HT1080 (cell line): ENCODE data around the gene TMEM271. TPM values are rescaled to one million over a fixed set of nuclear protein-coding genes. Genes with fewer than 3 reads are reported as not detected.

Source experiments
- DNase-seq: peaks from one replicate; pipeline ENCODE4 v3.0.0-alpha.2; 2015; ENCODE audit warnings: low read depth
- total RNA-seq: library from RNA; depleted of rRNA; stranded (reverse); fragments of >200 nt; shearing (Covaris generic); gene quantifications from 2 replicates; pipeline ENCODE4 v1.2.3, GENCODE V29; 2014

Gene TMEM271
- total RNA-seq, 1 experiment from 2014 or later, result not detected

DNA sequence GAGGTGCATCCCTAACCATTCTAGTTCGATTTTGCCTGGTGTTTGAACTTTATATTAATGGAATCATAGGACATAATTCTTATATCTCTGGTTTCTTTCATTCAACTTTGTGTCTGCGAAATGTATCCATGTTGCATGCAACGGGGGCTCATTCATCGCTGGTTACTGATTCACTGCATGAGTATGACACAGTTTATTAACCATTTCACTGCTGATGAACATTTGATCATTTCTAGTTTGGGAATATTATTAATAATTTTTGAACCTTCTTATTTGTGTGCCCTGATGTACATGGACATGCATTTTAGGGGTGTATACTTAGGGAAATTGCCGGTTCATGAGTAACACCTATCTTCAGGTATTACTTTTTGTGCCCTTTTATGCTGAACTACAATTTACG, 5.1 kb upstream of the TMEM271 start:
- DNase-seq, result no peak

DNA sequence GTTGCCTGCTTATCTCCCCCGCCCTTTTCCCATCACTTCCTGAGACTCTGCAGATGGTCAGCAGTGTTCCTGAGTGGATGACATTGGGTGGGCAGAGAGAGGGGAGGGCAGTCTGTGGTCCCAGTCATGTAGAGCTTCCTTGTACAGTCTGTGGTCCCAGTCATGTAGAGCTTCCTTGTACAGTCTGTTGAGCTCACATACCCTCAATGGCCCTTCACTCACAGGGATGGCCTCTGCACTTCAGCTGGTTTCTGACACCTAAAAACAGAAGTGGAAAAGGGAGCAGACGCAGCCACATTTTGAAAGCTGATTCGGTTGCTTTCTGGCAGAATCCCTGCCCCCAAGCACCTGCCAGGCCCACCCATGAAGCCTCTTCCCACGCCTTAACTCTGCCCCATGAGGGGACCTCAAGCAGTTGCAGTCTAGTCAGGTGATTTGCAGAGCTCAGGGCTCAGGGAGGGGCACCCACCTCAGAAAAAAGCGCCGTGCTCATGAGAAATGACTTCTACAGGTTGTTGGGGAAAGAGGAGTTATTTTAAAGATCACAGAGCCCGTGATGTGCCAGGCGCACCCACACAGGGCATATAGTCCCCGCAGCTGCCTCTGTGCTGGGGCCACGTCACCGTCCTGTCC, 3.6 kb upstream of the TMEM271 start:
- DNase-seq, result no peak

DNA sequence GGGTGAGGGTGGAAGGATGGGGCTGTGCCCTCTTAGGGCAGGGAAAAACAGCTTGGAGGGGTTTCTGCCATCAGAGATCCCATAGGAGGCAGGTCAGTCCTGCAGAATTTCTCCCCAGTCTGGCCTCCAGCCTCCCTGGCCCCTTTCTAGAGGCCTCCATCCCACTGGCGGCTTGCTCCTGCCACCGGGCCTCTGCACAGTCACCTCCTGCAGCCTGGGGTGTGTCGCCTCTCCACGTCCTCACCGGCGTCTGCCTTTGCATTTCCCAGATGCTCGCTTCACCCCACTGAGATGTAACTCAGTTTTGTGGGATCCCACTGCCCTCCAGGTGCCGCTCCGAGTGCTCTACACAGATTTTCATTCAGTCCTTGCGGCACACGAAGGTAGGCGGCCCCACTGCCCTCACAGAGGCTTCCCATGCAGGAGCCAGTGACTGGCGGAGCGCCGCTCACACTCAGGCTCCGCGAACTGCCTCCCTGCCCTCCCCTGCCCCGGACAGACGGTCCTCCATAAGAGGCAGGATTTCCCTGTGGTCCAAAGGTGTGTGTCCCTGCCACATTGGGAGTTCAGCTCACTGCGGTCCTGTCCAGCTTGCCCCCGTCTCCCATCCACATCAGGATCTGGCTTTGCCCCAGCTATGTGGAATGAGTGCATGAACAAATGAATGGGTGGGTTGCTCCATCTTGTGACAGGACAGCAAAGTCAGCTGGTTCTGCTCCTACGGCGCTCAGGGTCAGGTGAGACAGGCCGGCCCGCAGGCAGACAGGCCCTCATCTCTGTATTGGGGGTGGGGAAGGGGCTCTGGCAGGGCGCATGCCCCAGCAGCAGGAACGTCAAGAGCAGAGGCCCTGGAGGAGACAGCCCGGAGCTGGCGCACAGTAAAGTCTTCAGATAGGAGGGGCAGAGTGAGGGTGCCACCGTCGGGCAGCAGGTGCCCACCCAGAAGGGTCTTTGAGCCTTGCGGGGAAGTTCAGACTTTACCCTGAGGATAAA, 2.7 kb upstream of the TMEM271 start:
- DNase-seq, result no peak

DNA sequence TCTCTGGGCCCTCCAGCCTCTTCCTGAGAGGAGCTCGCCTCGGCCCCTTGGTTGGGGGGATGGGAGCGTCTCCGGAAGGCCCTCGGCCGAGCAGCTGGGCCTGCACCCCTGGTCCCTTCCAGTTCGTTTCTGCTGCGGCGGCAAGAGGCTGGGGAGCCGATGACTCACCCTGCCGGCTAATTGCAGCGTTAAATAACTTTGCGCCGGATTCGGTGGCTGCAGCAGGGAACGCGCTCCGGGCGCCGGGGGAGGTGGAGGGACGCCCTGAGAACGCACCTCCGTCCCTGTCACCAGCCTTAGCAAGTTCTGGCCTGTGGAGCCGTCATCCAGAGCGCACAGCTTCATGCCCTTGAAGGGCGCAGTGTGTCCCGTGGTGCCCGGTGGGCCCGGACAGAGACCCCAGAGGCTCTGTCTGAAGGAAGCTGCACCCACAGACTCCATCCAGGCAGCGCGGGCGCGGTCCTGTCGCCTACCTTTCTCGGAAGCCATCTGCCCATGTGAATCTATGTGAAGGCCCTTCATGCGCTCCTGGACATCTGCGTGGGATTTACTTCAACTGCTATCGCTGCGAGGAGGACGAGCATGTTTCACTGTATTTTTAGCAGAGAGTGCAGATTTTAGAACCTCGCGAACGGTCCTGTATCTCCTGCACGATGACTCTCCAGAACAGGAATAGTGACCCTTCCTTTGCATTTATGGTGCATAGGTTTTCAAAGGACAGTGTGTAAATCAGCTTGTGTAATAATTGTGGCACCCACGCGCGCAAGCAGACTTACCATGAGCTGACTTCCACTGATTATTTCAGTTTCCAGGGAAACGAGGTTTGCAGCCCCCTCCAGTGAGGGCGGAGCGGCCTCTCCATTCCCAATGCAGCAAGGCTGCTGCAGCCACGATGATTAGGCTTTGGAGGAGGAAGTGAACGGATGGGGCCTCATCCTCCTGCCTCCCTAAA, 1.7 kb upstream of the TMEM271 start:
- no peak for DNase-seq

DNA sequence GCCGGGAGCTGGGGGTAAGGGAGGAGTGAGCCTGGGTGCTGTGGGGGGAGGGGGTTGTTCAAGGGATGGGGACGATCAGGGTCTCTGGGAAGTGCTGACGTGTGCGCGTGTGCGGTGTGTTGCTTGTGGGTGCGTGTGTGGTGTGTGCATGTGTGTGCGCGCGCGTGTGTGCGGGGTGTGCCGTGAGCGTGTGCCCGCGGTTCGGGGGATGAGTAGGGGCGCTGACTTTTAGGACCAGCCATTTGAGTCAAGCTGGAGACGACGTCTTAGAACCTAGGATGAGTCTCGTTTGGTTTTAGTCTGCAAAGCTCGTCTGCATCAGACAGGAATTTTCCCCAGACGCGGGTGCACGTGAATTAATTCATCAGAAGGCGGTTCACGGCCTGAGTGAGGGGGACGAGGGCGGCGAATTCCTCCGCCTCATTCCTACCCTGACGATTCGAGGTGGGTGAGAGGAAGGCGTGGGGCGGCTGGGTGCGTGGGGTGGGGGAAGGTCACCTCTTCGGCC, 950 bp upstream of the TMEM271 start:
- DNase-seq, result no peak

DNA sequence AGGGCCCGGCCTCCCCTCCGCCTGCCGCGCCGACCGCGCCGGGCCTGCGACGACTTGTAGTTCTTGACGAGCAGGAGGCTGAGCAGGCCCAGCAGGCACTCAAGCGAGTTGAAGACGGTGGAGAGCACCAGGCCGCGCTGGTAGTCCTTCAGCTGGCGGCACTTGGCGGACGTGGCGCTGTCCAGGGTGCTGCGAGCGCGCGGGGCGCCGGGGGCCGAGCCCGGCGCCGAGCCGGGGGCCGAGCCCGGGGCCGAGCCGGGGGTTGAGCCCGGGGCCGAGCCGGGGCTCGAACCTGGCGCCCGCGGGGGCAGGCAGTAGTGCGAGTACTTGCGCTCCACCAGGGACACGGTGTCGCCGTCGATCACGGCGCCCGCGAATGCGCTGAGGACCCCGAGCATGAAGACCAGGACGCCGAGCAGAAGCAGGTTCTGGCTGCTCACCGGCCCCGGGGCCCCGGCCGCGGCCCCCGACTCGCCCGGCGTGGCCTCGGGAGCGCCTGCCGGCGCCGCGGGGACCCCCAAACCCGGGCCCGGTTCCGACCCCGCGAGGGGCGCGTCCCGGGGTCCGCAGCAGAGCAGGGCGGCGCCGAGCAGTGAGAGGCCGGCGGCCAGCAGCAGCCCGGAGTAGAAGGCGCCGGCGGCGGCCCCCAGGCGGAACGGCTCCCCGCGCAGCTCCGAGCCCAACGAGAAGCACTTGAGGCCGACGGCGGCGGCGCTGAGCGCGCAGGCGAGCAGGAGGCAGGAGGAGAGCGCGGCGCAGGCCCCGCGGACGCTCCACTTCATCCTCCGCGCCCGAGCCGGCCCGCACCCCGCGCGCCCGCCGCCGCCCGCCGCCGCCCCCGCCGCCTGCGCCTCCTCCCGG, 584 bp downstream of the TMEM271 start:
- DNase-seq, result no peak

DNA sequence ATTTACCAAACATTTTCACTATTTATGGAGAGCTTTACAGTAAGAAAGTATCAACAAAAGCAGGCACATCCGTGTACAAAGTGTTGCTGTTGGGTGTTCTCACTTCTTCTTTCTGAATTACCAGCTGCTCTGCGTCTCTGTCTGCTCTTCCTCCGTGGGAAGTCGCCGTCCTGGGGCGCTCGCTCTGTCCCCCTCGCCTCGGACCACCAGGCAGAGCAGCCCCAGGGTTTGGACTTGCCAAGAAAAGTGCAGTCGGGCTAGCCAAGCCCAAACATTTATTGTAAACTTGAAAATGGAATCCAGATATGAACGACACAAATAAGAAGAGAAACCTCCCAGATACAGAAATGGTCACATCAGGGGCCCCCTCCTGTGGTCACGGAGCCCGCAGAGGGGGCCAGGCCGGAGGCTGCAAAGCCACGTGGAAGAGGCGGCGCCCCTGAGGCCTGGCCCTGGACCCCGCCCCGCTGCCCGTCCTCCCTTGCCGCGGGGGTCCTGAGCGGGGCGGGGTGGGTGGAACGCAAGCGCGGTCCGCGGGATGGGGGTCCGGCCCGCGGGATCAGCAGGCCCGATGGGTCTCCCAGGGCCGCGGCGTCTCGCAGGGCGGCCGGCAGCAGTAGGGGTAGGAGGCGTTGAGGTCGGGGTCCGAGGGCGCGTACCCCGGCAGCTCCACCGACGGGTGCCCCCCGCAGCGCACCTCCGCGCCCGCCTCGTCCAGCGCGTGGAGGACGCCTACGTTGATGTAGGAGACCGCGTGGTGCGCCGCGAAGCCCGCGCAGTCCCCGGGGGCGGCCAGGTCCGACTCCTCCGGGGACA, 1.5 kb downstream of the TMEM271 start:
- DNase-seq, result no peak

DNA sequence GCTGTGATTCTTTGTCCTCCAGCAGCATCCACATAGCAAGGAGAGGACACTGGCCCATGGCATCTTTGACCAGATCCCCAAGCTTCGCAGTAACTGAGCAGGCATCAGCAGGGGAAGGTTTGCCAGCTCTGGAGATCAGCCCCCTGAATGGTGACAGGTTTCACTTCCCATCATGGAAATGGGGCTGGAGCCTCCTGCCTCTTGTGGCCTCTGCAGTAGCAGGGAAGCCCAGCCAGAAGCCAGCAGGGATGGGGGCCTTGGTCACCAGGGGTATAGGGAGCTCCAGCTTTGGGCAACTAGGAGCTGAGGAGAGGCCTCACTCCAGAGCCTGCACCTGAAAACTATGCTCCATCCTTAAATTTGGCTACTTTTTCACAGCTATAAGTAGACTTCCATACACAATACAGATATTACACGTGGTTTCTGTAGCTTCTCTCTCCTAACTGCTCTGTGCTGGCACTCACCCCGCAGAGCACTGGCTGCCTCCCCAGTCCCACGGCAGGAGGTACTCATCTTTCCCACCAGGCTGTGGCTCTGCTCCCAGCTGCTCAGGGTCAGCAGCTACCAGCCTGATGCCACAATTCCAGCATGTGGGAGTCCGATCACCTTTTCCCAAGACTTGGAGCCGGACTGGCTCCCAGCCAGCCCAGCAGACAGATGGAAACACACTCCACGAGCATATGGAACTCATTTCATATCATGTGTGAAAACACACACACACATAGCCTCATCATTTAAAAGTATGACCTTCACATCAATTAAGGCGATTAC, 2.8 kb downstream of the TMEM271 start:
- no peak for DNase-seq

DNA sequence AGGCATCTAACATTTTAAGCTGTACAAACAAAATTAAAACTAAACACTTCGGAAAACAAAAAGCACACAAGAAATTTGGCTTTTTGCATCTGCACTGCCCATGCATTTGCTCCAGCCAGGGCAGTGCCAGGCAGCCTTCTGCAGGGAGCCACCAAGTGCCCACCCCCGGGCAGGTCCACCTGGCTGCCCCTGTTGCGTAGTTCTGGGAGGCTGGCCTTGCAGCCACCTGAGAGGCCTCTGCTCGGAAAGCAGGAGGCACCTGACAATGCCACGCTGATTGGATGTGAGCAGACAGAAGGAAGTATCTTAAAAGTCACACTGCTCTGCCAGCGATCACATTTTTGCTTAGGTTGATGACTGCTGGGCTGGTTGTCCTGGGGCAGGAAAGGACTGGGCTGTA, 3.5 kb downstream of the TMEM271 start:
- DNase-seq, result no peak

DNA sequence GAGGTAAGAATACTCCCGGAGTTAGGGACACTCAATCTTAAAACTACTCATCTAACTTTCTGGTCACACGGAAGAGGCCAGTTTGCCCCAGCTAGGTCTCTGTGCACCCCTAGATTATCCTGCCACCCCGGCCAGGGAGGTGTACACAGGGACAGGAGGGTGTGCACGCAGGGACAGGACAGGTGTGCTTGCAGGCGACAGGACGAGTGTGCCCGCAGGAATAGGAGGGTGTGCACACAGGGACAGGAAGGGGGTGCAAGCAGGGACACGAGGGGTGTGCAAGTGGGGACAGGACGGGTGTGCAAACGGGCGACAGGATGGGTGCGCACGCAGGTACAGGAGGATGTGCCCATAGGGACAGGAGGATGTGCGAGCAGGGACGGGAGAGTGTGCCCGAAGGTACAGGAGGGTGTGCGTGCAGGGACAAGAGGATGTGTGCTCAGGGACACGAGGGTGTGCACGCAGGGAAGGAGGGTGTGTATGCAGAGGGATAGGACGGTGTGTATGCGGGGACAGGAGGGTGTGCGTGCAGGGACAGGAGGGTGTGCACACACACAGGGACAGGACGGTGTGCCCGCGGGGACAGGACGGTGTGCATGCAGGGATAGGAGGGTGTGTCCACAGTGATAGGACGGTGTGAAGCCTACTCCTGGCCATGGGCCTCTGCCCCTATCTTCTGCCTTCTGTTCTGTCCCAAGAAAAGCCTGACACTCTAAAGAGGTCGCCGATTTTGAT, 4.1 kb downstream of the TMEM271 start:
- no peak for DNase-seq

DNA sequence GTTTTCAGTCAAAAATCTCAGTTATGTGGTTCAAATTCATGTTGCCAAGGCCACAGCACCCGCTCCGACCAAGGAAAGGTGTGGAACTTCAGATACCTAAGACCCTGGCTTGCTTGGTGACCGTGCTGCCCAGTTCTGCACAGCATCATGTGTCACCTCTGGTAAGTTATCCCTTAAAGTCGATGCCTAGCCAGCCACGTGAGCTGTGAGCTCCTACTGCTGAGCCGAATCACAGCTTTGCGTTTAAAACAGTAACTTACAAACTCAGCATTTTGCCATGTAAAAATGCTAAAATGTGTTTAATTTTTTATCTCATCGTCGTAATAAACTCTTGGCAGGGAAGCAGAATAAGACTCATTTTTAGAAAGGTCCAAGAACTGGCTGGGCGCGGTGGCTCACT, 5.3 kb downstream of the TMEM271 start:
- no peak for DNase-seq

DNA sequence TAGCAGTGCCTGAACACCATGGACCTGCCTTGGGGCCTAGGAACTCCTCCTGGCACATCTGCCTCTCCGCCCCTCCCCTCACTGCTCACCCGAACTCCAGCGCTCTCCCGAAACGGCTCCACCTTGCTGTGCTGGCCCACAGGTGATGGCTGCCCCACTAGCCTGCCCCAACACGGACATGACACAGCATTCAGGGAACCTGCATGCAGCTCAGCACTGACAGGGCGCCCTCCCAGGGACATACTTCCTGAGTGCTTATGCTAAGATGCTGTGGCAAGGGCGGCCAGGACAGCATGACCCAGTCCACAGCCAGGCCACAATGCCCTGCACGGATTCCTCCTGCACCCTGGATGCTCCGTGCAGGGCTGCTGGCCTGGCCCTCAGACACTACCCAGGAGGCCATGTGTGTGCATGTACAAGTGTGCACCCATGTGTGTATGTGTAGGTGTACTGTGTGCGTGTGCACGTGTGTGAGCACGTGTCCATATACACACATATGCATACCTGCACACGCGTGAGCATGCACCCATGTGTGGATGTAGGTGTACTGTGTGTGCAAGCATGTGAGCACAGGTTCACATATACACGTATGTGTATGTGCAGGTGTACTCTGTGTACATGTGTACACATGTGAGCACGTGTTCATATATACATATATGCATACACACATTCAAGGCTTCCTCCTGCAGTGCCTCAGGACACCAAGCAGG, 6.0 kb downstream of the TMEM271 start:
- no peak for DNase-seq

DNA sequence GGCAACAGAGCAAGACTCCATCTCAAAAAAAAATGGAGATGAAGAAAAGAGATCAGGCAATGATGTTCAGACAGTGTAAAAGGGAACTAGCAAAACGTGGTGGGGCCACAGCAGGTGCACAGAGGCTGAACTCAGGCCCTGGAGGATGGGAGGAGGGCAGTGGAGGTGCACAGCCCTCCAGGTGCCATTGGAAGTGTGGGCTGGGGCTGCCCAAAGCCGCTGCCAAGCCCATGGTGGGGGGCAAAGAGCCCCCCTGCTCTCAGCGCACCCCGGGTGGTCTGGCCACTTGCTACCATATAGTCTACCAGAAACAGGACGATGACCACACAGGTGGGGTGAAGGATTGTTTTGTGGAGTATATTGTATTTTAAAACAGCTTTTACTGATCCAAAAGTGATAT, 7.1 kb downstream of the TMEM271 start:
- DNase-seq, result no peak

DNA sequence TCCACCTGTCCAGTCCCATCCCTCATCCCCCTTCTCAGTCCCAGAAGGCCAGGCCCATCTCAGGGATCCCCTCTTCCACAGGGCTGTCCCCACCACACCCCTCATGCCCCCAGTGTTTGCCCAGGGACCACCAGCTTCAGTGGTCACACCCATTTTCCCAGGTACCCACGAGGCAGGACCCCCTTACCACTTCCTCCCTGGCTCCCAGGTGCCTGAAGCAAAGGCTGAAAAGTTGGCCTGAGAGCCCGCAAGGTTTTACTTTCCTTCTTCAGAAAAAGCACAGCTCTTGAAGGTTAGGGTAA, 7.8 kb downstream of the TMEM271 start:
- no peak for DNase-seq

DNA sequence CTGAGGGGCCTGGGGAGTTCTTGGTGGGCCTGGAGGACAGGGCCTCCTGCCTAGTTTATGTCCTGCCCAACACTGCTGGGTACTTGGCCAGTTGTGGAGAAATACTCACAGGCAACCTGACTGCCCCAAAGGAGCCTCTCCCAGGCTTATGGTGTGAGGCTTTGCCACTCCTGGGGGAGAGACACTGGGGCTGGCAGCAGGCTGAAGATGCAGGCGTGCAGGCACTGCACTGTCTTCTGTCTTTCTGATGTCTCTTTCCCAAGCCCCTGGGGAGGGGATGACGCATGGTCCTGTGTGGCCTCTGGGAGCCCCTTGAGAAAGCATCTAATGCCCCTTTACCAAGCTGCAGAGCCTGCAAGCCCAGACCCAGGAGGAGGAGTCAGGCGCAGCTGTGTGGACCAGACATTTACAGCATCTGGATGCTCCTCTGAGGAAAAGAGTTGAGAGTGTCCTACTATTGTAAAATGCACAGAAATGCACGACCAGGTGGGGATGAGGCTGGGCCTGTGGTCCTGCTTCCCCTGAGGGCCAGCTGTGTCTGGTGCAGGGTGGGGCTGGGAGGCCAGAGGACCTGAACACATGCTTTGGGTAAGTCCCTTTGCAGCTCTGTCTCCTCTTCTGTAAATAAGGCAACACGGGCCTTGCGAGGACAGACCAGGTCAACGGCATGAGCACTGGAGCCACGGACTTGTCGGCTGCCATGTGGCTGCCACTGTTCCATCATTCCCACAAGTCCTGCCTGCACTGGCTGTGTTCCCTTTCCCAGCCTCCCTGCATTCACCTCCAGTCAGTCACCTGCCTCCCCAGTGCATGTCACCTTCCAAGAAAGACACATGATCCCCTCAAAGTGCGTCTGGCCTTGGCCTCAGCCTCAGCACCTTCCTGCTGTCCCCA, 8.4 kb downstream of the TMEM271 start:
- no peak for DNase-seq

DNA sequence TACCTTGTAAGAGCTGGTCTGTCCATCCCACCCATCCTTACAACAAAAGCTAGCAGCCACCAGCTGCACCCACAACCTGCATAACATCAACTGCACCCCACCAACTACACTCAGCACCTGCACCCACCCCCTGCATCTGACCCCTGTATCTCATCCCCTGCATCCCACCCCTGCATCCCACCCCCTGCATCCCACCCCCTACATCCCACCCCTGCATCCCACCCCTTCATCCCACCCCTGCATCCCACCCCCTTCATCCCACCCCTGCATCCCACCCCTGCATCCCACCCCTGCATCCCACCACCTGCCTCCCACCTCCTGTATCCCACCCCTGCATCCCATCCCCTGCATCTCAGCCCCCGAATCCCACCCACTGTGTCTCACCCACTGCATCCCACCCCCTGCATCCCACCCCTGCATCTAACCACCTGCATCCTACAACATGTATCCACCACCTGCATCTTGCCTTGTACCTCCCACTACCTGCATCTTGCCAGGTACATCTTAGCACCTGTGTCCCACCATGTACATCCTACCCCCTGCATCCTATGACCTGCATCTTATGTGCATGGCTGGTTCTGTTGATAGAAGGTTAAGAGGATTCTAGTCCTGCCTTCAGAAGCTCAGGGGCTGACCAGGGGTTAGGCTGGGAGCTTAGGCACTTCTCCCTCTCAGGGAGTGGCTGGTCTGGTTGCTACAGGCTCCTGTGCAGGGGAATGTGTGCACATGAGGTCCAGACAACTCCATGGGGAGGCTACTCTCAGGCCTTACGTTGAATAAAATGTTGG, 9.4 kb downstream of the TMEM271 start:
- no peak for DNase-seq
